ENCODE measurements around the gene CAT. TPM values are rescaled to one million over a fixed set of nuclear protein-coding genes. Genes with fewer than 3 reads are reported as not detected.

The CAT gene
- total RNA-seq, 4 donors from 2014 or later = 429 to 486 (median 458) TPM

DNA sequence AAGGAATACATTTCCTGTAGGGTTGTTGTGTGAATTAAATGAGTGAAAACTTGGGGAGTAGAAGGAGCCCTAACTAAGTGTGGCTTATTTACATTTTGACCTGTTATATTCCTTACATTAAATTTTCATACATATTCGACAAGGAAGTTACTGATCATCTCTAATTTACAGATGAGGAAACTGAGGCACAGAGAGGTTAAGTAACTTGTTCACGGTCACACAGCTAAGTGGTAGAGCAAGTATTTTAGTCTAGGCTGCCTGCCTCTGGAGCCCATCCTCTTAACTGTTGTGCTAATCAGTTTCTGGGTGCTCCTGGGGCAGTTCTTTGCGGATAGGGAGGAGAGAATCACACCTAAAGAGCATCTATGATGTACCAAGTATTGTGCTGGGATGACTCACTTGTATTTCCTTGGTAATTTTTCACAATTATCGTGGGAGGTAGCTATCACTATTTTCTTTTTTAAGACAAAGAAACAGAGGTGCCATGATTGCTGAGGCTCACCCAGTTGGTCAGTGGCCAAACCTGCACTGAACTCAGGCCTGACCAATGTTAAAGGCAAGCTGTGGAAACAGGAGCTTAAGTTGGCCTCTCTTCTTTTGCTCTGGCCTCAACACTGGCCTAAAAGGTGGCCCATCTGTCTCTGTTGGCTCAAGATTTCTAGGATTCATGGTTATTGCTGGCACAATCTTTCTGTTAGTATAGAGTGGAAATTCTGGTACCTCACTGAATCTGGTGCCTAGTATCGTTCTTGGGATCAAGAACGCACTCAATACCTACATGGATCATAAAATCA lies 77.7 kb downstream of the CAT start:
- TF ChIP-seq, protein P1, sequence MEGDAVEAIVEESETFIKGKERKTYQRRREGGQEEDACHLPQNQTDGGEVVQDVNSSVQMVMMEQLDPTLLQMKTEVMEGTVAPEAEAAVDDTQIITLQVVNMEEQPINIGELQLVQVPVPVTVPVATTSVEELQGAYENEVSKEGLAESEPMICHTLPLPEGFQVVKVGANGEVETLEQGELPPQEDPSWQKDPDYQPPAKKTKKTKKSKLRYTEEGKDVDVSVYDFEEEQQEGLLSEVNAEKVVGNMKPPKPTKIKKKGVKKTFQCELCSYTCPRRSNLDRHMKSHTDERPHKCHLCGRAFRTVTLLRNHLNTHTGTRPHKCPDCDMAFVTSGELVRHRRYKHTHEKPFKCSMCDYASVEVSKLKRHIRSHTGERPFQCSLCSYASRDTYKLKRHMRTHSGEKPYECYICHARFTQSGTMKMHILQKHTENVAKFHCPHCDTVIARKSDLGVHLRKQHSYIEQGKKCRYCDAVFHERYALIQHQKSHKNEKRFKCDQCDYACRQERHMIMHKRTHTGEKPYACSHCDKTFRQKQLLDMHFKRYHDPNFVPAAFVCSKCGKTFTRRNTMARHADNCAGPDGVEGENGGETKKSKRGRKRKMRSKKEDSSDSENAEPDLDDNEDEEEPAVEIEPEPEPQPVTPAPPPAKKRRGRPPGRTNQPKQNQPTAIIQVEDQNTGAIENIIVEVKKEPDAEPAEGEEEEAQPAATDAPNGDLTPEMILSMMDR (IDR thresholded peaks at IDR 0.05; ENCODE audit: low read depth) = no peak

DNA sequence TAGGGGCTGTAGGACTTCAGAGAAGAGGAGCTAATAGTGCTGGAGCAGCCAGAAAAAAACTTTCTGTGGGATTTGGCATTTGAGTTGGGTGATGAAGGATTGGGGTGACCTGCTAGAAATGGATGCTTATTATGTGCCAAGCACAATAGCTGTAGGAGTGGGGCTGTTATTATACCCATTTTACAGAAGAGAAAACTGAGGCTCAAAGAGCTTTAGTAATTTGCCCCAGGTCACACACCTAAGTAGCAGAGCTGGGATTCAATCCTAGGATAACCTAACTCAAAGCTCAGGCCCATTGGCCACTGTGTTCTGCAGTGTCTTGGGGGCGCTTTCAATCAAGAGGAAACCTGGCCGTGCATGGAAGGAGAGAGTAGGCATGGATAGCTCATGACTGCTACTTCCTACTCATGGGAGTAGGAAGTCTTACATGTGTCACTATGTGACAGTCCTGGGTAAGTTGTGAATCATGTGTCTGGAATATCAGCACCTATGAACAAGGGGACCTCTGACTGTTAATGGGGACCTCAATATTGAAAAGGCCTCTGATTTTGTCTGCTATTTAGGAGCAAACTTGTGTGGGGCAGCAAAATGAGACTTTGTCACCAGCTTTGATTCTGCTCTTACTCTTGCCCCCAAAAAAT lies 81.0 kb downstream of the CAT start:
- TF ChIP-seq, protein P1 (IDR thresholded peaks at IDR 0.05; ENCODE audit: low read depth) = no peak

DNA sequence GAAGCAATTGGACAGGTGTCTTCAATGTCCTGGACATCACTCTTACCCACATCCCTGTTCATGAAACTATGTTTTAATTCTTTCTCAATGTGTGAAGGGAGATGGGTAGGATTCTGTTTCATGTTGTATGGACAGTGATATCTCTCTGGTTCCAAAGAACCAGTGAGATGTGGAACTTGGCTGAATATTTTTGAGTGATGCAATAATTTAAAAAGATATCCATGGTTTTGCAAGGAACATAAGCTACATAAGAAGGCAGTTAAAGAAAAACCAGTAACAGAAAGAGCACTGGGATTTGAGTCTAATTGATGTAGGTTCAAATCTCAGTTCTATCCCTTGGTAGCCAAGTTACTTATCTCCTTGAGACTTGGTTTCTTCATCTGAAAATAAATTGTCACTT lies 82.5 kb downstream of the CAT start:
- TF ChIP-seq, protein P1 (IDR thresholded peaks at IDR 0.05; ENCODE audit: low read depth) = no peak

Small RNAs within 50 kb of the gene (small RNA-seq; reads per million reads assigned to genes)
- gene AL035079.1 = not detected

Other genes with a start within 250 kb of the CAT start
- 1 to 10 TPM in 2 of 4 donors, under 1 TPM in 2; 0.88 to 1.9 (median 1.0) TPM for gene ABTB2, start 80.9 kb upstream of the CAT start, total RNA-seq
- not detected for gene ELF5, start 74.9 kb downstream of the CAT start, total RNA-seq
- under 1 TPM in 3 of 4 donors, not detected in 1; 0.33 to 0.94 (median 0.44) TPM for gene EHF, start 182.2 kb downstream of the CAT start, total RNA-seq